Effector memory CD8-positive, alpha-beta T cell (primary cell): ENCODE data around the gene KSR1.

Source experiments
- ATAC-seq: fragments of 150-1000 bp; cut with Tn5 transposase; replicated peaks from 2 replicates; pipeline ENCODE4 v1.10.0; 2021; ENCODE audit warnings: mild to moderate bottlenecking, moderate library complexity
- DNase-seq, 3 experiments: peaks; one replicate each; pipeline ENCODE4 v3.0.0; 2021
- H3K27ac Mint-ChIP-seq, 2 donors: one replicate each; pipeline ENCODE4 v1.8.0; 2022; ENCODE audit warnings: mild to moderate bottlenecking in 2 of 2, mixed read lengths in 2 of 2, moderate library complexity in 2 of 2
- H3K27me3 Mint-ChIP-seq, 2 donors: one replicate each; pipeline ENCODE4 v1.8.0; 2022; ENCODE audit warnings: mixed read lengths in 2 of 2
- H3K36me3 Mint-ChIP-seq: one replicate; pipeline ENCODE4 v1.8.0; 2022; ENCODE audit warnings: mild to moderate bottlenecking, moderate library complexity, mixed read lengths; ENCODE audit not compliant: insufficient read depth
- H3K4me1 Mint-ChIP-seq, 2 donors: one replicate each; pipeline ENCODE4 v1.8.0; 2022; ENCODE audit warnings: low read depth in 2 of 2, mixed read lengths in 2 of 2
- H3K4me3 Mint-ChIP-seq, 2 donors: one replicate each; pipeline ENCODE4 v1.8.0; 2022; ENCODE audit warnings: mild to moderate bottlenecking in 2 of 2, mixed read lengths in 2 of 2, moderate library complexity in 2 of 2
- H3K9me3 Mint-ChIP-seq, 2 donors: one replicate each; pipeline ENCODE4 v1.8.0; 2022; ENCODE audit warnings: mixed read lengths in 2 of 2

The KSR1 gene

DNA sequence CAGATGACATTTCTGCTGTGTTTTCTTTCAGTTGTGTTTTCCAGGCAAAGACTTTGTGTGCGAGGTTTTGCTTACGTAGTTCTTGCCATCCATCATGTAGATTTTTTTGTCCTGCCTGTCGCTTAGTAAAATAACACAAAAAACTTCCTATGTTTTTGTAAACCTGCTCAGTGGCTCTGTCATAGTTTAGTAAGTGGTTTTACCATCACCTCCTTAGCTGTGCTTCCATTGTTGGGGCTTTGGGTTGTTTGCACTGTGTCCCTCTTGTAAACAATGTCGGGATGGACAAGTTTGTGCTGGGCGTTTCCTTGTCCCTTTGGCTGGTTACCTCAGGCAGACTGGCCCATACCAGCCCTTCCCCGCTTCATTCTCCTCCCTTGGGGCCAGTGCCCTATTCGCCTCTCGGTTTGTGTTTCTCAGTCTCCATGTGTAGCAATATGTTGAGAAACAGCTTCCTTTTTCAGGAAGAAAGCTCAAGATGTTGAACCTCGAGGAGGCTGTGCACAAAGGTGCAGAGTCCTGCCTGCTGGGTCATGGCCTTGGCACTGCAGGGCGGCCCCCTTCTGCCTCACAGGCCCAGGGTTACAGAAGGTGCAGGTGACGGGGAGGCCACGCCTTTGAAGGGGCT lies 74.6 kb downstream of the KSR1 start:
- DNase-seq = no peak
- H3K27ac Mint-ChIP-seq = peak overlapping the region; percentile 16 to 46
- ATAC-seq = no peak
- H3K36me3 Mint-ChIP-seq = peaks cover 8% of the 10 kb centered on the region
- H3K4me3 Mint-ChIP-seq = no peak overlapping the region
- H3K27me3 Mint-ChIP-seq = no peaks in the 10 kb centered on the region
- peaks cover 19 to 21% of the 10 kb centered on the region in 2 donors for H3K4me1 Mint-ChIP-seq
- H3K9me3 Mint-ChIP-seq = no peaks in the 10 kb centered on the region

GRCh38 chr17:27531469-27531961 lies 75.3 kb downstream of the KSR1 start:
- Mint-ChIP-seq H3K4me1 (peaks cover 15 to 18% of the 10 kb centered on the region in 2 donors), H3K27me3 (no peaks in the 10 kb centered on the region), H3K36me3 (peaks cover 8% of the 10 kb centered on the region), H3K4me3 (no peak overlapping the region), H3K9me3 (no peaks in the 10 kb centered on the region), H3K27ac (peak overlapping the region; percentile 16 to 46)
- DNase-seq = no peak
- ATAC-seq = no peak

DNA sequence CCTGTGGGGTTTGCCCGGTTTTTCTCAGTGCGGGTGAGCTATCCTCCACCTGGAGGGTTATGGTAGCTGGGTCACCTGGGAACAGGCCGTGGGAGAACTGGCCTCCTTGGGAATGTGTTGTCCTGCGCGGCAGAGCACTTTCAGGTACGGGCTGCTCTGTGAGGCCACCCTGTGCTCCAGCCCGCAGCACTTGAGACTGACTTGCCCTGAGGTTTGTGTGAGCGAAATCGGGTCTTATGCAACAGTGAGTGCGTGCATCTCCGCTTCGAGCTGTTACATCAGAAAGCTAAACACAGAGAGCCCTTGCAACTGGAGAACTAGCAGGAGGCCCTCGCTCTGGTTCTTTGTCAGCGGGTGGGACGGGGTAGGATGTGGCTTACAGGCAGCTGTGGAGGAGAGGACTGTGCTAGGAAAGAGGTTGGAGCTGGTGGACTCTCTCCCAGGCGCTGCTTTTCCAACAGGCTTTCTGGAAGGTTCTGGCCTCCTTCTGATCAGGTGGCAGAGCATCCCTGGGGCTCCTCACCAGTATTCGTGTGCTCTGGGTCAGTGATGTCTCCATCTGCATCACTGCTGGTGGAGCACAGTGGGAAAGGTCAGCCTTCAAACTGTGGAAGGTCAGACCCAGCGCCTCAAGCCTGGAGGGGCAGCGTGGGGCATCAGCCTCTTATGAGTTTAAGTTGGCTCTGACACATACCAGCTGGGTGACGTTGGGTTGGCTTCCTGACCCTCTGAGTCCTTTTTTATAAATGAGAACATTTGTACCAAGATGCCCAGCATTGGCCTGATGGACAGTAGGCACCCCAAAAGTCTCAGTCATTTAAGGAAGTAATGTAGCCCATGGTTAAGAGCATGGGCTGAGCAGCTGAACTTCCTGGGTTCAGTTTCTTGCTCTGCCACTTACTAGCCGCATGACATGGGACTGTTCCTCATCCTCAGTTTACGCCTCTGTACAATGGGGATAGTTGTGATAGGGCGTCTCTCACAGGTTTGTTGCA lies 76.3 kb downstream of the KSR1 start:
- Mint-ChIP-seq H3K27ac (peak overlapping the region in 1 of 2 donors; percentile 15), H3K4me3 (no peak overlapping the region), H3K9me3 (no peaks in the 10 kb centered on the region), H3K4me1 (peaks cover 11 to 18% of the 10 kb centered on the region in 2 donors), H3K27me3 (no peaks in the 10 kb centered on the region), H3K36me3 (peaks cover 8% of the 10 kb centered on the region)
- DNase-seq (no peak), ATAC-seq (peak; percentile 8)

DNA sequence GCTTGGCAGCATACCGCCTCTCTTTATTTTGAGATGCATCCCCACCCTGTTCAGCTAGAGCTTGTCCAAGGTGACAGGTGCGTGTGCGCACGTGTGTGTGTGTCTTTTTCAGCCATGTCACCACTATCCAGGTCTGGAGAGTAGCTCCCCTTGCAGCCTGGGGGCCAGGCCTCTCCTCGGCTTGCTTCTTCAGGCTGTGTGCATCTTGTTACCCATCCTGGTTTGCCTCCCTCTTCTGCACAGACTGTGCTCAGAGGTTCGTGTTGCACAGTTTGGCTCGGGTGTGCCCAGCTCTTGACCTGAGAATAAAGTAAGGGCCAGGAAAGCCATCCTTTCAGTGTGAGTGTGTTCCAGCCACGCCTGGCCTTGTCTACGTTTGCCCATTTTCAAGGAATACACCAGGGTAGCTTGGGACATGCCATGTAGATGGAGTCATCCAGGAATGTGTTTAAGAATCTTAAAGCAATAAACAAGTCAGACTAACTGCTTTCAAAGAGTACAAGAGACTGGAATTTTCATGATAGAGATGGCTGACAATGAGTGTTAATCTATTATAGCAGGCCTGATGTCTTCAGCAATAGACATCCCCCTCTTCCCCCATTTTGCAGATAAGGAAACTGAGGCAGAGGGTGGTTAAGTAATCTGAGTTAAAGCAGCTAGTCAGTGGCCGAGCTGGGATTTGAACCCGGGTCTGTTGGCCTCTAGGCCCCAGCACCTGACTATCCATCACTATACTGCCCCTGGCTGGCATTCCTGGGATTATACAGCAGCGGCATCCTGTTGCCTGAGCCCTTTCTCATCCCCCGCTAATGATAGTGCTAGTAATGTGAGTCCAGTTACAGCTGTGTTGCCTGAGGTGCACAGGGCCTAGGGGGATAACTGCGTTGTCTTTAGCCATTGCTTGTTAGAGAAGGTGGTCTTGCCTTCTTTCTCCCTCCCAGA lies 77.9 kb downstream of the KSR1 start:
- Mint-ChIP-seq H3K9me3 (no peaks in the 10 kb centered on the region), H3K36me3 (peaks cover 8% of the 10 kb centered on the region), H3K27me3 (no peaks in the 10 kb centered on the region), H3K4me3 (no peak overlapping the region), H3K4me1 (peaks cover 13 to 18% of the 10 kb centered on the region in 2 donors), H3K27ac (peak overlapping the region in 1 of 2 donors; percentile 44)
- ATAC-seq (no peak), DNase-seq (no peak)

- peak overlapping the region; percentile 47 to 56 for H3K27ac Mint-ChIP-seq
- no peak for ATAC-seq
- peaks cover 17% of the 10 kb centered on the region in 2 donors for H3K4me1 Mint-ChIP-seq
- H3K9me3 Mint-ChIP-seq = no peaks in the 10 kb centered on the region
- no peaks in the 10 kb centered on the region for H3K27me3 Mint-ChIP-seq
- H3K36me3 Mint-ChIP-seq = peaks cover 8% of the 10 kb centered on the region
- H3K4me3 Mint-ChIP-seq = no peak overlapping the region
- DNase-seq = no peak
Measured at GRCh38 chr17:27535178-27535928, 79.1 kb downstream of the KSR1 start.

DNA sequence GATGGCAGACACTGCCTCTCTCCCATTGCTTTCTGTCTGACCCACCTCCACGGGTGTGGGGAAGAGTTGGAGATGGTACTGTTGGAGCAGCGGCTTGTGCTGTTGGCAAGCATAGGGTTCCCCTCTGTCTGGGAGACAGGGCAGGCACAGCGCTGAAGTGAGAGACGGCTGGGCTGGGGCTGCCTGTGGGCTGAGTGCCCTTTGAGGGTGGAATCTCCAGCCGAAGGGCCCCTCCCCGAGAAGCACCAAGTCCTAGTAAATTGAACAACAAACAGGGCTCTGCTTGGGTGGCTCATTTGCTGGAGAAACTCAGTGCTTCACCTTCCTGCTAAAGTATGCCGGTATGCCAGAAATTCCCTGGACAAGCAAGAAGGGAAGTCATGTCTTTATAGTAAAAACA lies 79.7 kb downstream of the KSR1 start:
- H3K4me3 Mint-ChIP-seq = no peak overlapping the region
- ATAC-seq (no peak), DNase-seq (no peak)
- no peaks in the 10 kb centered on the region for H3K27me3 Mint-ChIP-seq
- H3K9me3 Mint-ChIP-seq = no peaks in the 10 kb centered on the region
- peak overlapping the region in 1 of 2 donors; percentile 56 for H3K27ac Mint-ChIP-seq
- H3K4me1 Mint-ChIP-seq = peaks cover 14 to 20% of the 10 kb centered on the region in 2 donors
- H3K36me3 Mint-ChIP-seq = peaks cover 8% of the 10 kb centered on the region

GRCh38 chr17:27536781-27537180 lies 80.5 kb downstream of the KSR1 start:
- Mint-ChIP-seq H3K4me3 (no peak overlapping the region), H3K4me1 (peaks cover 23 to 25% of the 10 kb centered on the region in 2 donors), H3K27me3 (no peaks in the 10 kb centered on the region), H3K36me3 (peaks cover 8% of the 10 kb centered on the region), H3K9me3 (no peaks in the 10 kb centered on the region), H3K27ac (no peak overlapping the region)
- no peak for DNase-seq
- no peak for ATAC-seq

DNA sequence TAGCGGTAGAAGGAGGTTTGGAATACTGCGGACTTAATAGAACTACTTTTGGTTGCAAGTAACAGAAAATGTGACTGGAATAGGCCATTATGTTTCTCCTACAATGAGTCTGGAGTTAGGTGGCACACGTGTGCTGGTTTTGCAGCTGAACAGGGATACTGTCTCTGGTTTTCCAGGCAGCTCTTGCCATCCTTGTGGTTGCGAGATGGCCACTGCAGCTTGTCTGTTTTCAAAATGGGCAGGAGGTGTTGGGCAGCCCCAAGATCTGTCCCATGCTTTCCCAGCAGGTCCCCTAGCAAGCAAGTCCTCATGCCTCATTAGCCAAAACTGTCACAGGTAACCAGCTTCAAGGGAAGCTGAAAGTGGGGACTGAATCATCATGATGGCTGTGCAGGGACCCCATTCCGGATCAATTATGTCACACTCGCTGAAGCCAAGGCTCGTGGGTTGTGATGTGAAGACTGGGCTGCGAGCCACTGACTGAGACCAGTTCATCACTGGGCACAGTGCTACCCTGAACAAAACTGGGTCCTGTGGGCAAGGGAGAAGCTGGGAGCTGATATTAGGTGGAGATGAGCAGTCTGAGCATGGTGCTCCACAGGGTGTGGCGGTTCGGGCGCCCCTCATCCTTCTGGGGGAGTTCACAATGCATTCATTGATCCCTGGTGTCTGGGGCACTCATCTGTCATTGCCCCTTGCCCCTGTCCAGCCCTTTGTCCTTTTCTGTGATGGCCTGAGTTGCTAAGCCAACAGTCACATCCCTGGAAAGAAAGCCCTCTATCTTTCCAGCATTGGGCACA lies 82.1 kb downstream of the KSR1 start:
- H3K27ac Mint-ChIP-seq = no peak overlapping the region
- no peaks in the 10 kb centered on the region for H3K9me3 Mint-ChIP-seq
- peaks cover 4% of the 10 kb centered on the region for H3K36me3 Mint-ChIP-seq
- peaks cover 30 to 38% of the 10 kb centered on the region in 2 donors for H3K4me1 Mint-ChIP-seq
- H3K4me3 Mint-ChIP-seq = no peak overlapping the region
- DNase-seq = no peak
- no peak for ATAC-seq
- no peaks in the 10 kb centered on the region for H3K27me3 Mint-ChIP-seq

DNA sequence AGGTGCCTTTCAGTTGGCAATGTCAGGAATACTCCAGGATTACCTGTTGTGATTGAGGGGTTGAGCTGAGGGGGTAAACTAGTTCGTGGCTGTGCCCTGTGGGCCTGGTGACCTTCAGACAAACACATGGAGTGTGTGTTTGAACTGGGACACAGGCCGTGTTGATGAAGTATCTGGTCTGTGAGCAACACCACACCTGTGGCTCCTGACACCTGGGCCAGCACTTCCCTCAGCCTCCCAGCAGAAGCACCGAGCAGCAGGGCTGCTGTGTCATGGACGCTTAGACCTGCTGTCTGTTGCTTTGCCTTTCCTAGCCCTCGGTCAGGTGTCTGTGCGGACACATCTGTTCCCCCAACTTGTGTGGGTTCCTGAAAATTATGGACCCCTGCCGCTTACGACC lies 82.9 kb downstream of the KSR1 start:
- H3K4me1 Mint-ChIP-seq = peaks cover 38 to 46% of the 10 kb centered on the region in 2 donors
- no peaks in the 10 kb centered on the region for H3K36me3 Mint-ChIP-seq
- peak overlapping the region in 1 of 2 donors; percentile 80 for H3K27ac Mint-ChIP-seq
- no peaks in the 10 kb centered on the region for H3K27me3 Mint-ChIP-seq
- H3K9me3 Mint-ChIP-seq = no peaks in the 10 kb centered on the region
- ATAC-seq = no peak
- DNase-seq = no peak
- H3K4me3 Mint-ChIP-seq = no peak overlapping the region

DNA sequence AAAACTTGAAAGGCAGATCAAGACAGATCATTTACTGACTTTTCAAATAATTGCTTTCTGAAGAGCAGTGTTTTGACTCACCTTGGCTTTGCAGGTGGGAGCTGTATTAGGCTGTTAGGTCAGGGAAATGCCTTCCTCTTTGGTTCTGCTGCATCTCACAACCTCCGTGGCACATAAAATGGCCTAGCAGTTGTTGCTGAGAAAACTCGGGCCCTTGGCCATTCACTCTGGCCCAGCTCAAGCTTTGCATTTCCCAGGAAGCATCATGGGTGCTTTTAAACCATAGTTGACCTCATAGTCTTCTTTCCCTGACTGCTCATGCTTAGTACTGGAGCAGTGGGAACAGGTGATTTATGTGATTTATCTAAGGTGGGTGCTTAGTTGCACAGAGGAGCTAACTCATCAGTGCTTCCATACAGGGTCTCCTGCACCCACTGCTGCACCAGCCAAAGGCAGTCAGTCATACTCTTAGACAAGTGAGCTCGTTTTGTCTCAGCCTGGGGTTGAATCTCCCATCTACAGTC lies 83.6 kb downstream of the KSR1 start:
- no peaks in the 10 kb centered on the region for H3K27me3 Mint-ChIP-seq
- peaks cover 42 to 53% of the 10 kb centered on the region in 2 donors for H3K4me1 Mint-ChIP-seq
- no peak overlapping the region for H3K4me3 Mint-ChIP-seq
- peaks cover 2% of the 10 kb centered on the region for H3K36me3 Mint-ChIP-seq
- ATAC-seq (no peak), DNase-seq (no peak)
- peak overlapping the region in 1 of 2 donors; percentile 80 for H3K27ac Mint-ChIP-seq
- no peaks in the 10 kb centered on the region for H3K9me3 Mint-ChIP-seq

- DNase-seq (no peak), ATAC-seq (no peak)
- Mint-ChIP-seq H3K36me3 (peaks cover 2% of the 10 kb centered on the region), H3K4me3 (no peak overlapping the region), H3K27me3 (no peaks in the 10 kb centered on the region), H3K9me3 (no peaks in the 10 kb centered on the region), H3K27ac (peak overlapping the region in 1 of 2 donors; percentile 74), H3K4me1 (peaks cover 46 to 60% of the 10 kb centered on the region in 2 donors)
Measured at GRCh38 chr17:27540318-27541101, 84.3 kb downstream of the KSR1 start.
